Measurements from ENCODE around the gene COL16A1.

Gene COL16A1

DNA sequence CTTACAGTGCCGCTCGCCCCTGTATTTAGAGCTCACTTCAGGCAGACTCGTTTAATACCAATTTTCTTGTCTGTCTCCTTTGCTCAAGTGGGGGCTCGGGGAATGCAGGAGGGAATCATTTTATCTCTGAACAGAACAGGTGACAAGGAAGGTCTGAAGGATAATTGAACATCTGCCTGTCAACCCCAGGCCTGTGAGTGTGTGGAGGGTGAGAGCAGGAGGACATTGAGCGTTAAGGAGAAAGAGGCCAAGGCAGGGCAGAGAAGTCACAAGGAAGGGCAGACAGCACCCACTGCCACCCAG is 49.4 kb downstream of the COL16A1 start:
- in situ Hi-C loops (cut with MboI; ENCODE audit: low pct_unique_long_range_greater_than_20kb, low sequenced_read_pairs, unreplicated experiment), result loop anchor here (25.0 kb wide), 3 partner anchors 308 to 758 kb away; partner anchors contain the start of gene TMEM39B
- no peak for DNase-seq (ENCODE audit: low spot score)
- TF ChIP-seq, protein P1, sequence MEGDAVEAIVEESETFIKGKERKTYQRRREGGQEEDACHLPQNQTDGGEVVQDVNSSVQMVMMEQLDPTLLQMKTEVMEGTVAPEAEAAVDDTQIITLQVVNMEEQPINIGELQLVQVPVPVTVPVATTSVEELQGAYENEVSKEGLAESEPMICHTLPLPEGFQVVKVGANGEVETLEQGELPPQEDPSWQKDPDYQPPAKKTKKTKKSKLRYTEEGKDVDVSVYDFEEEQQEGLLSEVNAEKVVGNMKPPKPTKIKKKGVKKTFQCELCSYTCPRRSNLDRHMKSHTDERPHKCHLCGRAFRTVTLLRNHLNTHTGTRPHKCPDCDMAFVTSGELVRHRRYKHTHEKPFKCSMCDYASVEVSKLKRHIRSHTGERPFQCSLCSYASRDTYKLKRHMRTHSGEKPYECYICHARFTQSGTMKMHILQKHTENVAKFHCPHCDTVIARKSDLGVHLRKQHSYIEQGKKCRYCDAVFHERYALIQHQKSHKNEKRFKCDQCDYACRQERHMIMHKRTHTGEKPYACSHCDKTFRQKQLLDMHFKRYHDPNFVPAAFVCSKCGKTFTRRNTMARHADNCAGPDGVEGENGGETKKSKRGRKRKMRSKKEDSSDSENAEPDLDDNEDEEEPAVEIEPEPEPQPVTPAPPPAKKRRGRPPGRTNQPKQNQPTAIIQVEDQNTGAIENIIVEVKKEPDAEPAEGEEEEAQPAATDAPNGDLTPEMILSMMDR (IDR thresholded peaks at IDR 0.05; ENCODE audit: extremely low read depth, insufficient read depth, missing control alignments), result no peak

DNA sequence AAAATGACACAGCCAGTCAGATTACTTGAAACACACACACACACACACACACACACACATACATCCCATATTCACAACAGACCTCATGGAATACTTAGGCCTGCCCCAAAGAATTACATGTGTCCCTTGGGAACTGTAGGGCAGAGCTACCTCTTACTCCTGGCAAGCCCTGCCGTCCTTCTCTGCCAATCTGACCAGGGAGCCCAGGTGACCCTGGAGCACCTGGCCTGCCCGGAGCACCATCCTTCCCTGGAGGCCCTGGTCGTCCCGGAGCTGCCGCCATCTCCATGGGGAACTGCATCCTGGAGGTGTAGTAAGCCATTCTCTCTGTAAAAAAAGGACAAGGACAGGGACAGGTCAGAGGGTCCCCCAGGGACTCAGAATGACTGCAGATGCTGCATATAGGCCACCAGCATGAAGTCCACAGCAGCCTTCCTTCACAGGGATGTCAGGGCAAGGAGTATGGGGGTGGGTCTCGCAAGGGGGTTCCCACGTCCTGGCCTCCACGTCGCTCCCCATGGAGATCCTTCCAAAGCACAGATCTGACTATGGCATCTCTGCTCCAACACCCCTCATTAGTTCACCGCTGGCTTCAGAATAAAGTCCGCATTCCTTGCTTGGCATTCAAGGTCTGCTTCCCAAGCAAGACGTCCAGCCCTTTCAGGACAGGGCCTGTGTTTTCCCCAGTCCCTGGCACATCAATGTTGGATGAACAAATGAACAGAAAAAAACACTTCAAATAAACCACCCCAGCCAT is 49.9 kb downstream of the COL16A1 start:
- no peak for DNase-seq (ENCODE audit: low spot score)
- in situ Hi-C loops (cut with MboI; ENCODE audit: low pct_unique_long_range_greater_than_20kb, low sequenced_read_pairs, unreplicated experiment), result loop anchor here (25.0 kb wide), 3 partner anchors 308 to 758 kb away; partner anchors contain the start of gene TMEM39B
- TF ChIP-seq, protein P1 (IDR thresholded peaks at IDR 0.05; ENCODE audit: extremely low read depth, insufficient read depth, missing control alignments), result no peak

DNA sequence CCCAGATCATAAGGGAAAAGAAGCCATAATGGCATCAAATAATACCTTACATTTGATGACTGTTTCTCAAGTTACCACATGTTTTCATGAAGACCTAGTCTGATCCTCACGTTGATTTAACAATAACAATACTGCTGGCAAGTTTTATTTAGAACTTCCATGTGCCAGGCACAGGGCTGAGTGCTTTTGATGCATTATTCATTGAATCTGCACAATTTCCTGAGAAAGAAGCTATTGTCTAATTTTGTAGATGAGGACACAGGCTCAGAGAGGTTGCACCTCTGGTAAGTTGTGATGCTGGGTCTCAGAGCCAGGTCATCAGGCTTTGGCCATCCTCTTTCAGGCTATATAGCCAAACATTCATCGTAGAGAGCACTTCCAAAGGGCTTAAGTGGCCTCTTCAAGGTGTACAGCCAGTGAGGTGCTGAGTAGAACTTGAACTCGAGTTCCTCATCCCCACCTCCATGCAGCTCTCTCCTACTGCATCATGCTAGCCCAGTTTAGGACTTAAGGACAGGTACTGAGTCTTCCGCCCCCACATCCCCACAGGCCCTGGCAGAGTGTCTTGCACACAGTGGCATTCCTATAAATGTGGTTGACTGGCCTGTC is 50.8 kb downstream of the COL16A1 start:
- TF ChIP-seq, protein P1 (IDR thresholded peaks at IDR 0.05; ENCODE audit: extremely low read depth, insufficient read depth, missing control alignments), result no peak
- in situ Hi-C loops (cut with MboI; ENCODE audit: low pct_unique_long_range_greater_than_20kb, low sequenced_read_pairs, unreplicated experiment), result loop anchor here (25.0 kb wide), 3 partner anchors 309 to 759 kb away; partner anchors contain the start of gene TMEM39B
- no peak for DNase-seq (ENCODE audit: low spot score)

DNA sequence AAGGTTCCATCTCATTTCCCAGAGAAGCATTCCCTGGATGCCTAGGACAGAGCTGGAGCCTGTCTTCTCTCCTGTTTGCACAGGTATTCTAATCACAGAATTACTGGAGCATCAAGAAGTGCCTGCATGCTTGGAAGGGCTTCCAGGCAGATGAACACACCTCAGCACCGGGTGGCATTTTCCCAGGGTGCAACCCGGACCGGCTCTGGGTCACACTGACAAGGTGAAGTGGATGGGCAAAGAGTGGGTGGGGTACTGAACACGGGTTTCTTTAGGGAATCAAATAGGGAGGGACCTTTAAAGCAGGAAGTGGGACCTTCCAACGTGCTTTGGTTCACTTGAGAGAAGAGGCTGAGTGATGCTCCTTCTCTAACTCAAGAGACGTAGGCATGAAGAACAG is 52.1 kb downstream of the COL16A1 start:
- TF ChIP-seq, protein P1 (IDR thresholded peaks at IDR 0.05; ENCODE audit: extremely low read depth, insufficient read depth, missing control alignments), result no peak
- in situ Hi-C loops (cut with MboI; ENCODE audit: low pct_unique_long_range_greater_than_20kb, low sequenced_read_pairs, unreplicated experiment), result loop anchor here (25.0 kb wide), 3 partner anchors 311 to 761 kb away; partner anchors contain the start of gene TMEM39B
- no peak for DNase-seq (ENCODE audit: low spot score)

DNA sequence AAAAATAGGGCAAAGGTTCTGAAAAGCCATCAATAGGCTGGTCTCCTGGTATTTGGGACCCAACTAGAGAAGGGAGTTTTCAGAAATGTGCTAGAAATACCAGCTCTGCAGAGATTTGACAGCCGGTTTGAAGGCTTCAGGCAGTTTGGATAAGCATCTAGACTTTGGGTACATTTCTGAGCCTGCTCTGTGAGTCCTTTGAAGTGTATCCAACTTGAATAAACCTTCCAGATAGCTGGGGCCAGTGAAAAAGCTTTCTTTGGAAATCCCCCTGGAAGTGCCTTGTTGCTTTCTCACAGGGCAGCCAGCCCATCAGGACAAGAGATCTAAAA is 52.8 kb downstream of the COL16A1 start:
- no peak for DNase-seq (ENCODE audit: low spot score)
- in situ Hi-C loops (cut with MboI; ENCODE audit: low pct_unique_long_range_greater_than_20kb, low sequenced_read_pairs, unreplicated experiment), result loop anchor here (25.0 kb wide), 3 partner anchors 311 to 761 kb away; partner anchors contain the start of gene TMEM39B
- TF ChIP-seq, protein P1 (IDR thresholded peaks at IDR 0.05; ENCODE audit: extremely low read depth, insufficient read depth, missing control alignments), result no peak

DNA sequence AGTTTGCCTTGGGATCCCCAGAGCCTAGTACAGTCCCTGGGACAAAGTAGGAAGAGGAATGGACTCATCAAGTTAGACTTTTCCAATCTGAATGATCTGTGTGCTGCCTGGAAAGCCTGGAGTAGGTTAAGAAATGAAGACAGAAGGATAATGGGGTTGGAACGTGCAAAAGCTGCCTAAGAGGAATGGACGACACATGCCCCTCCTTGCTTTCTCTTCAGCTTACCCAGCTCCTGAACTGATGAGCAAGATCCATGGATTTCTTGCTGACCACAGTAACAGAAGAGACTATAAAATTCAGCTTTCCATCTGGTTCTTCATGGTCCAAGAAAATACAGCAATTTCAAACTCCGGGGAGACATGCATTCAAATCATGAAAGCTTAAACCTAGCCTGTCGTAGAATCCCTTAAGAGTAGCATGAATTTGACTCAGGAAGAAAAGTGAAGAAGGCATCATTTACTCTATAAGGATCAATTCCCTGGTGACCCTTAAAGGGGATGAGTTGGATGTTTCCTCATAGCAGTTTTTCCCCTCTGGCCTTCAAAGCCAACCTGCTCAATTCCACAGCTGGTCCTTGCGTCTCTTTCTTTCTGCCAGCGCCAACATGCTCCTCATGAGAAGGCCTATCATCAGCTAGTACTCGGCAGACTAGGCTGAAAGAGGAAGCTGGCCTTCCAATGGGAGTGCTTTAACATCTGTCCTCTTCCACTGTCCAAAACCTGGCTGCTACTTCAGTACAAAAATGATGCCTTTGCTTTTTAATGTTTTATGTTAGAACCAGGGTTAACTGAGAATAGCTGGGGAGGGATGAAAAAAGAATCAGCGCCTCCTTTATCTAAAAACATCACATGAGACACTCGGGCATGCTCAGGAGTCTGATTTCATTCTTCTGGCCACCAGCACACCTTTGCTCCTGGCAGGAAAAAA is 53.4 kb downstream of the COL16A1 start:
- TF ChIP-seq, protein P1 (IDR thresholded peaks at IDR 0.05; ENCODE audit: extremely low read depth, insufficient read depth, missing control alignments), result no peak
- in situ Hi-C loops (cut with MboI; ENCODE audit: low pct_unique_long_range_greater_than_20kb, low sequenced_read_pairs, unreplicated experiment), result loop anchor here (25.0 kb wide), 3 partner anchors 312 to 762 kb away; partner anchors contain the start of gene TMEM39B
- no peak for DNase-seq (ENCODE audit: low spot score)

All from GM13977 (cell line).